H9 (cell line): Measurements from ENCODE around the gene OR5I1. TPM values are rescaled to one million over a fixed set of nuclear protein-coding genes. Genes with fewer than 3 reads are reported as not detected.

Experiments
- DNase-seq: peaks from one replicate; pipeline ENCODE4 v3.0.0-alpha.2; 2017
- H2AFZ ChIP-seq: one replicate; pipeline ENCODE4 v1.6.1; 2013; ENCODE audit warnings: mild to moderate bottlenecking, low read length, control low read depth, moderate library complexity
- H2AK5ac ChIP-seq: 2 replicates; pipeline ENCODE4 v1.6.1; 2013; ENCODE audit warnings: low read length, control low read depth, mixed read lengths; ENCODE audit not compliant: insufficient read length
- H2BK120ac ChIP-seq: one replicate; pipeline ENCODE4 v1.6.1; 2013; ENCODE audit warnings: low read depth, mild to moderate bottlenecking, low read length, control low read depth, inconsistent platforms; ENCODE audit not compliant: poor library complexity, severe bottlenecking
- H2BK12ac ChIP-seq: 2 replicates; pipeline ENCODE4 v1.6.1; 2013; ENCODE audit warnings: low read length, control low read depth, mixed read lengths, low read depth; ENCODE audit not compliant: insufficient read length
- H2BK15ac ChIP-seq: 2 replicates; pipeline ENCODE4 v1.6.1; 2013; ENCODE audit warnings: low read depth, low read length, control low read depth
- H2BK20ac ChIP-seq: one replicate; pipeline ENCODE4 v1.6.1; 2013; ENCODE audit warnings: low read depth, mild to moderate bottlenecking, low read length, control low read depth, inconsistent platforms; ENCODE audit not compliant: poor library complexity, severe bottlenecking
- H2BK5ac ChIP-seq: 2 replicates; pipeline ENCODE4 v1.6.1; 2013; ENCODE audit warnings: low read length, control low read depth, mixed read lengths; ENCODE audit not compliant: insufficient read length
- H3K14ac ChIP-seq: 2 replicates; pipeline ENCODE4 v1.6.1; 2013; ENCODE audit warnings: low read length, control low read depth; ENCODE audit not compliant: insufficient read depth
- H3K18ac ChIP-seq: 2 replicates; pipeline ENCODE4 v1.6.1; 2013; ENCODE audit warnings: low read depth, mild to moderate bottlenecking, mixed read lengths, low read length, control low read depth; ENCODE audit not compliant: insufficient read length
- H3K23ac ChIP-seq: 2 replicates; pipeline ENCODE4 v1.6.1; 2013; ENCODE audit warnings: low read length, control low read depth, mixed read lengths, low read depth; ENCODE audit not compliant: insufficient read length
- H3K23me2 ChIP-seq: 2 replicates; pipeline ENCODE4 v1.6.1; 2013; ENCODE audit warnings: low read depth, mild to moderate bottlenecking, mixed read lengths, low read length, control low read depth; ENCODE audit not compliant: insufficient read length, poor library complexity, severe bottlenecking
- H3K27ac ChIP-seq: 2 replicates; pipeline ENCODE4 v1.5.1; 2013; ENCODE audit warnings: low read length, control low read depth, mixed read lengths, low read depth; ENCODE audit not compliant: insufficient read length
- H3K27me3 ChIP-seq: 2 replicates; pipeline ENCODE4 v1.6.1; 2013; ENCODE audit warnings: low read length, control low read depth, inconsistent platforms; ENCODE audit not compliant: insufficient read depth
- H3K4ac ChIP-seq: 2 replicates; pipeline ENCODE4 v1.6.1; 2013; ENCODE audit warnings: low read depth, mild to moderate bottlenecking, control low read depth, inconsistent platforms, low read length, moderate library complexity
- H3K4me1 ChIP-seq: 2 replicates; pipeline ENCODE4 v1.6.1; 2013; ENCODE audit warnings: low read length, control low read depth, inconsistent platforms; ENCODE audit not compliant: insufficient read depth
- H3K4me2 ChIP-seq: 2 replicates; pipeline ENCODE4 v1.6.1; 2013; ENCODE audit warnings: low read length, control low read depth, mixed read lengths; ENCODE audit not compliant: insufficient read length, insufficient read depth
- H3K56ac ChIP-seq: 2 replicates; pipeline ENCODE4 v1.6.1; 2013; ENCODE audit warnings: low read depth, mild to moderate bottlenecking, mixed read lengths, low read length, control low read depth; ENCODE audit not compliant: insufficient read length
- H3K79me1 ChIP-seq: 2 replicates; pipeline ENCODE4 v1.6.1; 2013; ENCODE audit warnings: low read depth, mild to moderate bottlenecking, moderate library complexity, low read length, control low read depth, inconsistent platforms; ENCODE audit not compliant: insufficient read depth, poor library complexity, severe bottlenecking
- H3K79me2 ChIP-seq: 2 replicates; pipeline ENCODE4 v1.6.1; 2013; ENCODE audit warnings: low read length, control low read depth, inconsistent platforms; ENCODE audit not compliant: insufficient read depth
- H3K9ac ChIP-seq: 2 replicates; pipeline ENCODE4 v1.6.1; 2013; ENCODE audit warnings: low read length, control low read depth, mixed read lengths; ENCODE audit not compliant: insufficient read length; ENCODE audit errors: extremely low read depth
- H3K9me3 ChIP-seq: one replicate; pipeline ENCODE4 v1.6.1; 2013; ENCODE audit warnings: low read depth, low read length, inconsistent platforms; ENCODE audit not compliant: control insufficient read depth
- H3T11ph ChIP-seq: one replicate; pipeline ENCODE4 v1.6.1; 2013; ENCODE audit warnings: mild to moderate bottlenecking, low read length, control low read depth, inconsistent platforms
- H4K20me1 ChIP-seq: one replicate; pipeline ENCODE4 v1.6.1; 2013; ENCODE audit not compliant: control insufficient read depth, insufficient read length, insufficient read depth
- H4K5ac ChIP-seq: 2 replicates; pipeline ENCODE4 v1.6.1; 2013; ENCODE audit warnings: low read depth, mild to moderate bottlenecking, mixed read lengths, low read length, control low read depth; ENCODE audit not compliant: insufficient read length
- H4K8ac ChIP-seq: replicated peaks from 2 replicates; pipeline ENCODE4 v1.6.1; 2013; ENCODE audit warnings: low read length, control low read depth, mixed read lengths, low read depth; ENCODE audit not compliant: insufficient read length
- H4K91ac ChIP-seq: 2 replicates; pipeline ENCODE4 v1.6.1; 2013; ENCODE audit warnings: low read depth, mild to moderate bottlenecking, moderate library complexity, mixed read lengths, low read length, control low read depth; ENCODE audit not compliant: insufficient read length
- H3K27ac Mint-ChIP-seq, 3 experiments: 2 replicates in 2 of 3; 3 replicates in 1 of 3; pipeline ENCODE4 v1.8.0; 2020 to 2021; ENCODE audit warnings: mixed read lengths in 3 of 3, mild to moderate bottlenecking in 1 of 3, moderate library complexity in 1 of 3
- H3K27me3 Mint-ChIP-seq: 2 replicates; pipeline ENCODE4 v1.8.0; 2021; ENCODE audit warnings: low read depth, mild to moderate bottlenecking, moderate library complexity, mixed read lengths
- H3K36me3 Mint-ChIP-seq, 3 experiments: 2 replicates in 2 of 3; 3 replicates in 1 of 3; pipeline ENCODE4 v1.8.0; 2020 to 2021; ENCODE audit warnings: low read depth in 3 of 3, mixed read lengths in 3 of 3; ENCODE audit not compliant: insufficient read depth in 1 of 3
- H3K4me1 Mint-ChIP-seq, 2 experiments: 2 replicates each; pipeline ENCODE4 v1.8.0; 2020; ENCODE audit warnings: mixed read lengths in 2 of 2
- H3K4me3 Mint-ChIP-seq, 2 experiments: 2 replicates in 1 of 2; 3 replicates in 1 of 2; pipeline ENCODE4 v1.8.0; 2020 to 2021; ENCODE audit warnings: mild to moderate bottlenecking in 2 of 2, mixed read lengths in 2 of 2, moderate library complexity in 1 of 2
- H3K9me3 Mint-ChIP-seq, 2 experiments: 2 replicates in 1 of 2; 3 replicates in 1 of 2; pipeline ENCODE4 v1.8.0; 2020; ENCODE audit warnings: mild to moderate bottlenecking in 2 of 2, mixed read lengths in 2 of 2, moderate library complexity in 1 of 2
- WGBS: extraction: QIAGEN DNeasy Blood & Tissue Kit; methylation state at CpG from one replicate; pipeline ENCODE4 v1.1.7; 2013; ENCODE audit warnings: missing lambda C conversion rate, low lambda C conversion rate, mixed read lengths; ENCODE audit not compliant: insufficient read length; ENCODE audit errors: extremely low coverage; 5-methylcytosine and 5-hydroxymethylcytosine counted together
- total RNA-seq: library from RNA; stranded (reverse); gene quantifications from 2 replicates; pipeline ENCODE4 v1.2.1, GENCODE V29; 2021
- TF ChIP-seq, protein P1 (sequence below): fragments of 200-600 bp; sonication (generic); conservative IDR thresholded peaks from 3 replicates; pipeline ENCODE4 v1.8.0; 2021; ENCODE audit warnings: antibody characterized with exemption, mild to moderate bottlenecking

OR5I1 gene
- total RNA-seq, 1 experiment from 2014 or later, result not detected

DNA sequence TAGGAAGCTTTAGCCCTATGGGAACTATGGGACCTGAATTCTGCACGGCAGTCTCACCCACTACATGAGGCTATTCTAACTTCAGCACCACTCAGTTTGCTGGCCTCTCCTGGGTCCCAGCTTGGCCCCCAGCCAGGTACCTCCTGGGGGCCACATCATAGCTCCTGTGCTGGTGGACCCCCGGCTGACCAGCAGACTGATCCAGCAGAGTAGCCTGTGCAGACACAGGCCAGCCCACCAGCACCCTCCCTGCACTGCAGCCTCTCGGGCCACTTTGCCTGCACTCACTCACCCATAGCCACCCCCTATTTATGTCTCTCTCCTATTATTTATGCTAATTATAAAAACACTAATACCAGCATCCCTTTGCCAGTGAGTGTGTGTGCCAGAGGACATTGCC is 34.7 kb upstream of the OR5I1 start:
- Mint-ChIP-seq H3K36me3 (peaks cover 0 to 3% (median 0%) of the 10 kb centered on the region in 3 experiments; a peak in 1 of 7 replicates), H3K27ac (peak overlapping the region in 1 of 3 experiments; percentile 25; a peak in 1 of 7 replicates), H3K4me1 (peaks cover 10% of the 10 kb centered on the region in 2 experiments), H3K4me3 (no peak overlapping the region), H3K27me3 (no peaks in the 10 kb centered on the region), H3K9me3 (peaks cover 0 to 17% of the 10 kb centered on the region in 2 experiments; a peak in 4 of 5 replicates)
- Histone ChIP-seq H3T11ph (no peak overlapping the region), H2BK20ac (no peak overlapping the region), H2BK120ac (no peak overlapping the region), H4K91ac (no peak overlapping the region), H3K27me3 (no peaks in the 10 kb centered on the region), H4K20me1 (no peaks in the 10 kb centered on the region), H2BK5ac (no peak overlapping the region), H2BK12ac (no peak overlapping the region), H2BK15ac (no peak overlapping the region), H3K23ac (no peak overlapping the region), H2AK5ac (no peak overlapping the region), H3K9ac (no peak overlapping the region), H3K23me2 (no peaks in the 10 kb centered on the region), H3K4me2 (no peak overlapping the region), H3K79me1 (no peaks in the 10 kb centered on the region), H2AFZ (no peak overlapping the region), H3K27ac (no peak overlapping the region), H3K14ac (no peak overlapping the region), H3K9me3 (no peaks in the 10 kb centered on the region), H3K56ac (no peak overlapping the region), H4K5ac (no peak overlapping the region), H3K4me1 (no peaks in the 10 kb centered on the region; the same call in 1 of the 2 replicates), H4K8ac (no peak overlapping the region), H3K18ac (no peak overlapping the region), H3K4ac (no peak overlapping the region), H3K79me2 (no peaks in the 10 kb centered on the region)
- no peak for DNase-seq
- WGBS, result no CpG with 5 or more reads among the region's 3 CpGs
- TF ChIP-seq, protein P1, sequence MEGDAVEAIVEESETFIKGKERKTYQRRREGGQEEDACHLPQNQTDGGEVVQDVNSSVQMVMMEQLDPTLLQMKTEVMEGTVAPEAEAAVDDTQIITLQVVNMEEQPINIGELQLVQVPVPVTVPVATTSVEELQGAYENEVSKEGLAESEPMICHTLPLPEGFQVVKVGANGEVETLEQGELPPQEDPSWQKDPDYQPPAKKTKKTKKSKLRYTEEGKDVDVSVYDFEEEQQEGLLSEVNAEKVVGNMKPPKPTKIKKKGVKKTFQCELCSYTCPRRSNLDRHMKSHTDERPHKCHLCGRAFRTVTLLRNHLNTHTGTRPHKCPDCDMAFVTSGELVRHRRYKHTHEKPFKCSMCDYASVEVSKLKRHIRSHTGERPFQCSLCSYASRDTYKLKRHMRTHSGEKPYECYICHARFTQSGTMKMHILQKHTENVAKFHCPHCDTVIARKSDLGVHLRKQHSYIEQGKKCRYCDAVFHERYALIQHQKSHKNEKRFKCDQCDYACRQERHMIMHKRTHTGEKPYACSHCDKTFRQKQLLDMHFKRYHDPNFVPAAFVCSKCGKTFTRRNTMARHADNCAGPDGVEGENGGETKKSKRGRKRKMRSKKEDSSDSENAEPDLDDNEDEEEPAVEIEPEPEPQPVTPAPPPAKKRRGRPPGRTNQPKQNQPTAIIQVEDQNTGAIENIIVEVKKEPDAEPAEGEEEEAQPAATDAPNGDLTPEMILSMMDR, result no peak
